Measurements from ENCODE around the gene IQCE.
"Not testable (repeated sequence)": the region's sequence is repeated elsewhere in the genome, so short reads cannot be mapped to it uniquely, and the experiment has no call there.

IQCE gene

DNA sequence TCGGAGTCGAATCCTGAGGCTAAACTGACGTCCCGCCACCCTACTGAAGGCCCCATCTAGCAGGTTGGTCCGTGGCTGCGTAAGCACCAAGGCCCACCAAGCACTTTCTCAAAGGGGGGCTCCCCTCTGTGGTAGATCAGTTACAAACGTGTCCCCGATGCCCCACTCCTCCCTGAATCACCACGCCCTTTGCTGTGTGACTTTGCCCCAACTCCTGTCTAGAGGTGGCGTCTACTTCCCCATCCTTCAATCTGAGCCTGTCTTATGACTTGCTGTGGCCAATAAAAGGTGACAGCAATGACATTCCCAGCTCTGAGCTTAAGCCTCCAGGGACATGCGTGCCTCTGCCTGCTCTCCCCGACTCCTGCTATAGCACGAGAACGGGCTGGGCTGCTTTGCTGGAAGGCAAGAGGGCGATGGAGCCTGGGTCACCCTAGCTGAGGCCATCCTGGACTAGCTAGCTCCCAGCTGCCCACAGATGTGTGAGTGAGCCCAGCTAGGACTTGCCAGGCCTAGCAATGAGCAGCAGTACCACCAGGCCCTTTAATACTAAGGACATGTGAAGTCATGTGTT, 26.5 kb upstream of the IQCE start:
- DNase-seq (ENCODE audit: low read depth in 1 of 2, low spot score in 1 of 2), result not testable (repeated sequence)

DNA sequence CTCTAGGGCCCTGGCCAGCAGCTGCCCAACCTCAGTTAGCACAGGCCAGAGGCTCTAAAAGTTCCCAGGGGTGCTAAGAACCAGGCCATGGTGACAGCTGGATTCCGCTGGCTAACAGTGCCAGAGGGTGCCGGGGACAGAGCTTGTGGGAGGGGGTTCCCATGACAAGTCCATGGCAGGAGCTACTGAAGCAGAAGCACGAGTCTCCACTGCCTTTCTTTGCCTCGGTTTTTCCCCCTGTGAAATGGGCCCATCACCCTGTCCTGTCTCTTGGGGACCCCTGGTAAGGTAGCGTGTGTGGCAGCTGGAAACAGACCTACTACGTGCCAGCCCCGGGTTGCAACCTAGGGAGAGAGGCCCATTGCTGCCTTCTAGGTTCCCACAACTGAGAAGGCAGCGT, 26.0 kb upstream of the IQCE start:
- not testable (repeated sequence) for DNase-seq (ENCODE audit: low read depth in 1 of 2, low spot score in 1 of 2)

GRCh38 chr7:2533566-2533965, 25.2 kb upstream of the IQCE start:
- not testable (repeated sequence) for DNase-seq (ENCODE audit: low read depth in 1 of 2, low spot score in 1 of 2)

GRCh38 chr7:2534214-2534613, 24.6 kb upstream of the IQCE start:
- not testable (repeated sequence) for DNase-seq (ENCODE audit: low read depth in 1 of 2, low spot score in 1 of 2)

DNA sequence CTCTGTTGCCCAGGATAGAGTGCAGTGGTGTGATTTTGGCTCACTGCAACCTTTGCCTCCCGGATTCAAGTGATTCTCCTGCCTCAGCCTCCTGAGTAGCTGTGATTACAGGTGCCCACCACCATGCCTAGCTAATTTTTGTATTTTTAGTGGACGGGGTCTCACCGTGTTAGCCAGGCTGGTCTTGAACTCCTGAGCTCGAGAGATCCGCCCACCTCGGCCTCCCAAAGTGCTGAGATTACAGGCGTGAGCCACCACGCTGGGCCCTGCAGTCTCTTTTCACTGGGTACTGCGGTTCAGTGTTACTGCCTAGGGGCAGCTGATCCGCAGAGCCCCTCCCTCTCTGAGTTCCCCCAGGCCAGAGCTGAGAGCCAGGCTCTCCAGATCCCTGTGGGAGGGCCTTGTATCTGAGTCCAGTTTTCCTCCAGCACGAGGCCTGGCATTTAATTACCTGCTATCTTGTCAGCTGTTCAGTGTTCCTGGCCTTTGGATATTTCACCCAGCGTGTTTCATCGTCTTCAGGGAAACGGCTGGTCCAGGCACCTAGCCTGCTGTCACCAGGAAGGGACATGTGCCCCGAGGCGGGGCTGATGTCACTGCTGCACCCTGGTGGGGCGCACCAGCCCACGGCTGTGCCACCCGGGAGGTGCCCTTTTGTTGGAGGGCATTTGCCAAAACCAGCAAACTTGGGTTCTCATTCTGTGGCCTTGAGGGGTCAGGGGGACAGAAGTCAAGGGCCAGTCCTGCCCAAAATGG, 22.7 kb upstream of the IQCE start:
- DNase-seq (ENCODE audit: low read depth in 1 of 2, low spot score in 1 of 2), result not testable (repeated sequence)

- no peak for DNase-seq (ENCODE audit: low read depth in 1 of 2, low spot score in 1 of 2)
Measured at GRCh38 chr7:2537981-2538851, 20.6 kb upstream of the IQCE start.

DNA sequence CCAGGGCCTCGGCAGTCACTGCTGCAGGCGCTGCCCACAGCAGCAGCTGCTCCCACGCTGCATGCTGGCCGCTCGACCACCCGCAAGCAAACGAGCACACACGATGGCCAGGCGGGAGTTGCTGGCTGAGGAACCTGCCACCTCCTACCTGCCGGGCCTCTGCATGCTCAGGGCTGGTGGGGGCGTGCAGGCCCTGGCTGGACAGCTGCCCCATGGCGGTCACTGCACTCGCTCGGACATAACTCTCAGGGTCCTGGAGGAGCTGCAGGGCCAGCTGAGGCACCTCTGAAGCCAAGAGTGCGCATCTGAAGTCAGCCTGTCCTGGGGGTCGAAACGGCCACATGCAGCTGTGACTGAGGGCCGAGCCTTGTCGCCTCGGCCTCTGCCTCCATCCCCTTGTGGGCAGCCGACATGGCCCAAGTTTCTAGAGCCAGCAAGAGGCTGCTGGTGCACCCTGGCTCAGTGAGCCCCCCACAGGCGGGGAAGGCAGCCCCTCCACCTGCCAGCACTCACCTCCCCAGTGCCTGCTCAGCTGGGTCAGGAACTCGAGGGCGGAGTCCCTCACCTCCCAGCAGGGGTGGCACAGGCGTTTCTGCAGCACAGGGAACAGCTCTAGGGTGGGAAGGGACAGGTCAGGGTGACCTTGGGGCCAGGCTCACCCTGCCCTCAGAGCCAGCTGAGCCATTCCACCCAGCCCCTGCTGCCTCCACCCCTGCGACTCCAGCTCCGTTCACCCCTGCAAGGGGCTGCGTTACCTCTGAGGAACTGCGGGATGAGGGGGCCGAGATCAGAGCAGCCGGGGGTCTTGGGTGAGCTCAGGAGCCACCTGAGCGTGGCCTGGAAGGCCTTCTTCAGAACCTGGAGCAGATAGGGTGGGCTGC, 19.5 kb upstream of the IQCE start:
- DNase-seq (ENCODE audit: low read depth in 1 of 2, low spot score in 1 of 2), result no peak

- no peak for DNase-seq (ENCODE audit: low read depth in 1 of 2, low spot score in 1 of 2)
Measured at GRCh38 chr7:2540133-2540532, 18.6 kb upstream of the IQCE start.

DNA sequence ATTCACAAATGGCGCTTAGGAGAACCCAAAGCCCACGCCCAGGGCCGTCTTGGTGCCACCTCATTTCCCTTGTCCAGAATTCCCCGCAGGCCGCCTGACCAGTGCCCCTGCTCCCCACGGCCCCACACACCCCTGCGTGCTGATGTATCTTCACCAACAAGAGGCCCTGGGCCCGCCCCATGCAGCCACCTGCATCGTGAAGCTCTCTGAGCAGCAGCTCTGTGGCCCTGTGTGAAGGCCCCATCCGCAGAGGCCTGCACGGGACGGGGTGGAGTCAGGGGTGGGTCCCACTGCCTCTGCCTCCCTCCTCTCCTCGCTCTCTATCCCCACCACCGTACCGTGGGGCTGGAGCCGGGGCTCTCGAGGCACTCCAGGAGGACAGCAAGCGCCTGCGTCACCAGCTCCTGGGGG, 18.1 kb upstream of the IQCE start:
- DNase-seq (ENCODE audit: low read depth in 1 of 2, low spot score in 1 of 2), result no peak

DNA sequence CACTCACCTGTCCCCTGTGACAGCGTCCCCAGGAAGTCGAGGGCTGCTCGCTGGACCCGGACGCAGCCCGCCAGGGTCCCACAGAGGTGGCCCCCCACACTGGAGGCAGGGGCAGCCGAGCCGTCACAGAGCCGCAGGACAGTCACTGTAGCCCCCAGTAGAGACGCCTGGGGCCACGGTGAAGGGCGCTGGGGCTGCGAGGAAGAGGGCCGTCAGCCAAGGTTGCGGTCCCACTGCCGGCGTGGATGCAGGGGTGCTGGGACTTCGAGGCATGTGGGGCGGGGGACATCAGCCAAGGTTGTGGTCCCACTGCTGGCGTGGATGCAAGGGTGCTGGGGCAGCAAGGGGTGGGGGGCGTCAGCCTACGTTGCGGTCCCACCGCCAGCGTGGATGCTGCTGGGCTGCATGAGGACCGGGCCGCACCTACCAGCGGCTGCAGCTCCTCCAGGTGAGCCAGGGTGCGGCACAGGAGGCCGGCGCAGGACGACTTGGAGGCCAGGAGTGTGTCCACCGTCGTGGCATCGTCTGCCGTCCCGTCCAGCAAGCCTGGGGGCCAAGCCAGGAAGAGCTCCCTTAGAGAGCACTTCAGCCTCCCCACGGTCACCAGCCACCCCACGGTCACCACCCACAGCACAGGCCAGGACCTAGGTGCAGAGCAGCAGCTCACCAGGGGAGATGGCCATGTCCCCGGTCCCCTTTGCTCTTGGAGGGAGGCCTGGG, 17.3 kb upstream of the IQCE start:
- DNase-seq (ENCODE audit: low read depth in 1 of 2, low spot score in 1 of 2), result no peak

- DNase-seq (ENCODE audit: low read depth in 1 of 2, low spot score in 1 of 2), result no peak
Measured at GRCh38 chr7:2542011-2542915, 16.5 kb upstream of the IQCE start.

- no peak for DNase-seq (ENCODE audit: low read depth in 1 of 2, low spot score in 1 of 2)
Measured at GRCh38 chr7:2542916-2543871, 15.6 kb upstream of the IQCE start.

GRCh38 chr7:2544541-2545188, 14.1 kb upstream of the IQCE start:
- no peak for DNase-seq (ENCODE audit: low read depth in 1 of 2, low spot score in 1 of 2)

DNA sequence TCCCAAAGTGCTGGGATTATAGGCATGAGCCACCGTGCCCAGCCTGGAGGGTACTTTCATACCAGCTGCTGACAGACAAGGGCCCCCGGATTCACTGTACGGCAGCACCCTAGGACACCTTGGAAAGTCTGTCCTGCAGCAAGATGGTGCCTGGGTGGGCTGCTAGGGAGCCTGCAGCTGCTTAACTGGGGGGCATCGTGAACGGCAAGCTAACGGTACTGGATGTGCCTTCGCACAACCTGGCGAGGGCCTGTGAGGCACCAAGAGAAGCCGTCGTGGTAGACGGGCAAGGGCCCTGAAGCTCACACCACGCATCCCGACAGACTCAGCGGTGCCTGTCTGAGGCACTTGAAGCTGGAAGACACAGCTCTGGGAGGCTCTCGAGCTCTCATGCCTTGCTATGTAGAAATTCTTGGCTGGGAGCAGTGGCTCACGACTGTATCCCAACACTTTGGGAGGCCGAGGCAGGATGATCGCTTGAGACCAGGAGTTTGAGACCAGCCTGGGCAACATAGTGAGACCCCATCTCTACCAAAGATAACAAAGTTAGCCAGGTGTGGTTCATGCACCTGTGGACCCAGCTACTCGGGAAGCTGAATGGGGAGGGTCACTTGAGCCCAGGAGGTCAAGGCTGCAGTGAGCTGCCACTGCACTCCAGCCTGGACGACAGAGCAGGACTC, 12.9 kb upstream of the IQCE start:
- DNase-seq (ENCODE audit: low read depth in 1 of 2, low spot score in 1 of 2), result no peak

DNA sequence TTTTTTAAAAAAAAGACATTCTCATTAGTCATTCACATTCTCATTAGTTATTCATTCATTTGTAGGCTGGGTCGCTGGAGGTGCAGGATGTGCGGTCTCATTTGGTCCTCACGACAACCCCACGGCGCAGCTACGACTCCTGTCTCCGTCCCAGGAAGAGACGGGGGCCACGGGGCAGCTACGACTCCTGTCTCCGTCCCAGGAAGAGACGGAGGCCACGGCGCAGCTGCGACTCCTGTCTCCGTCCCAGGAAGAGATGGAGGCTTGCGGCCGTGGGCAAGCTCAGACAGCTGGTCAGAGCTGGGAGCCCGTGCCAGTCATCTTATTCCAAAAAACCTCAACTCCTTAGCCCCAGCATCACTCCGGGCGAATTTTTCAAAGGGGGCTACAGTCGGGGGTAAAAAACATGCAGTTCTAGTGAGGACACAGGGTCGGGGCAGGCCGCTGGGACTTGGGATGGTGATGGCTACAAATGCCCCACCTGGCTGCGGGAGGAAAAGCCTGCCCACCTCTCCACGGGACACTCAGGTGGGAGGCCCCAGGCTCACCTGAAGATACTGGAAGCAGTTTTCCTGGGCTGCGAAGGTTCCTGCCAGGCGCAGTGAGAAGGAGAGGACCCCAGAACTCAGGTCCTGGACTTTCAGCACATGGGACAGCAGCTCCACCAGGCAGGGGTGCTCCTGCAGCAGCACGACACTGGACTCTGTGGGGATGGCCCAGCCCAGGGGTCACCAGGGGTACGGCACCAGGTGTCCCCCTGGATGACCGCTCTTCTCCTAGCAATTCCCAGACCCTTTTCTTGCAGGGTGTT, 11.8 kb upstream of the IQCE start:
- DNase-seq (ENCODE audit: low read depth in 1 of 2, low spot score in 1 of 2), result no peak

GRCh38 chr7:2551418-2551817, 7.4 kb upstream of the IQCE start:
- no peak for DNase-seq (ENCODE audit: low read depth in 1 of 2, low spot score in 1 of 2)

Data from activated CD4-positive, alpha-beta T cell treated with anti-CD3 and anti-CD28 coated beads, Interleukin-2, amount 50 U/mL, for 24 hours (primary cell).